HepG2 (cell line): ENCODE measurements around the gene PDGFA. TPM values are rescaled to one million over a fixed set of nuclear protein-coding genes. Genes with fewer than 3 reads are reported as not detected.

Source experiments
- CBX5 ChIP-seq: sonication (generic); formaldehyde crosslinking; IDR thresholded peaks from 2 replicates; pipeline ENCODE4 v1.4.0; 2020; ENCODE audit warnings: missing genetic modification reagents, borderline replicate concordance
- EED ChIP-seq: sonication (generic); formaldehyde crosslinking; IDR thresholded peaks from 2 replicates; pipeline ENCODE4 v1.5.0; 2020; ENCODE audit warnings: mild to moderate bottlenecking, missing genetic modification reagents
- GABPB1 ChIP-seq: IDR thresholded peaks from 2 replicates; pipeline ENCODE4 v1.6.1; 2016; ENCODE audit warnings: mild to moderate bottlenecking, missing genetic modification reagents, moderate library complexity, missing compliant biosample characterization
- HOXA9 ChIP-seq: sonication (generic); formaldehyde crosslinking; IDR thresholded peaks from 2 replicates; pipeline ENCODE4 v1.8.1; 2022; ENCODE audit warnings: missing genetic modification reagents, mild to moderate bottlenecking, moderate library complexity, borderline replicate concordance
- IRF1 ChIP-seq: sonication (generic); formaldehyde crosslinking; IDR thresholded peaks from 2 replicates; pipeline ENCODE4 v1.4.0; 2020; ENCODE audit warnings: low read depth, mild to moderate bottlenecking, missing genetic modification reagents
- KLF13 ChIP-seq: sonication (generic); formaldehyde crosslinking; IDR thresholded peaks from 2 replicates; pipeline ENCODE4 v1.4.0; 2020; ENCODE audit warnings: mild to moderate bottlenecking, missing genetic modification reagents
- NFIC ChIP-seq: IDR thresholded peaks from 2 replicates; pipeline ENCODE4 v1.6.1; 2012; ENCODE audit warnings: mild to moderate bottlenecking, low read length, inconsistent platforms
- NONO ChIP-seq, 2 experiments: fragments of 450-650 bp in 1 of 2; sonication (generic) in 1 of 2; formaldehyde crosslinking in 1 of 2; IDR thresholded peaks in 1 of 2; conservative IDR thresholded peaks in 1 of 2; 2 replicates each; pipeline versions ENCODE4 v1.6.1 to v1.8.0; 2017 to 2022; ENCODE audit warnings: mild to moderate bottlenecking in 1 of 2, missing genetic modification reagents in 1 of 2, moderate library complexity in 1 of 2
- NR0B2 ChIP-seq: sonication (generic); formaldehyde crosslinking; IDR thresholded peaks from 2 replicates; pipeline ENCODE4 v1.4.0; 2020; ENCODE audit warnings: mild to moderate bottlenecking, missing genetic modification reagents
- NR2F1 ChIP-seq, 2 experiments: fragments of 450-650 bp in 1 of 2; formaldehyde crosslinking in 1 of 2; IDR thresholded peaks; 2 replicates each; pipeline versions ENCODE4 v1.5.0 to v1.6.1; 2016 to 2020; ENCODE audit warnings: mild to moderate bottlenecking in 1 of 2, missing compliant biosample characterization in 1 of 2, missing genetic modification reagents in 1 of 2, moderate library complexity in 1 of 2
- RNF2 ChIP-seq: fragments of 450-650 bp; conservative IDR thresholded peaks from 2 replicates; pipeline ENCODE4 v1.6.1; 2016; ENCODE audit warnings: low read depth
- ZBTB33 ChIP-seq: sonication (generic); formaldehyde crosslinking; IDR thresholded peaks from 2 replicates; pipeline ENCODE4 v1.4.0; 2020; ENCODE audit warnings: missing genetic modification reagents
- ZFY ChIP-seq: sonication (generic); formaldehyde crosslinking; IDR thresholded peaks from 2 replicates; pipeline ENCODE4 v1.4.0; 2020; ENCODE audit warnings: missing genetic modification reagents
- ZNF777 ChIP-seq: sonication (generic); formaldehyde crosslinking; IDR thresholded peaks from 2 replicates; pipeline ENCODE4 v1.4.0; 2020; ENCODE audit warnings: missing genetic modification reagents
- ZNF800 ChIP-seq: sonication (generic); formaldehyde crosslinking; IDR thresholded peaks from 2 replicates; pipeline ENCODE4 v1.4.0; 2020; ENCODE audit warnings: missing genetic modification reagents
- polyA plus RNA-seq, 8 experiments: library from polyadenylated mRNA; depleted of rRNA in 3 of 8; stranded (reverse) in 7 of 8; unstranded in 1 of 8; fragments of >200 nt; fragmentation: Illumina TruSeq in 4 of 8; extraction: Trizol in 4 of 8; gene quantifications; 2 replicates each; pipeline versions ENCODE4 v1.2.1 to v1.2.3, GENCODE V29; 2011 to 2016; ENCODE audit warnings: low read depth in 4 of 8, missing spikeins in 1 of 8, mixed read lengths in 1 of 8; ENCODE audit not compliant: insufficient read depth in 1 of 8
- total RNA-seq, 5 experiments: library from RNA; depleted of rRNA; stranded (reverse); fragments of >200 nt; fragmentation: Illumina TruSeq; extraction: Trizol; gene quantifications; 2 replicates each; pipeline ENCODE4 v1.2.3, GENCODE V29; 2016; ENCODE audit warnings: low read depth in 1 of 5
- TF ChIP-seq, protein P1 (sequence below): sonication (generic); formaldehyde crosslinking; IDR thresholded peaks from 2 replicates; pipeline ENCODE4 v1.4.0; 2020; ENCODE audit warnings: mild to moderate bottlenecking, missing genetic modification reagents
- TF ChIP-seq, protein P2 (sequence below): sonication (generic); formaldehyde crosslinking; conservative IDR thresholded peaks from 2 replicates; pipeline ENCODE4 v1.5.0; 2020; ENCODE audit warnings: missing genetic modification reagents

PDGFA gene
- total and polyA plus RNA-seq, 2 of the 13 experiments (the other 11 are each of a cell fraction or from before 2014, with no cell fraction given) = 1.5 to 3.4 TPM

DNA sequence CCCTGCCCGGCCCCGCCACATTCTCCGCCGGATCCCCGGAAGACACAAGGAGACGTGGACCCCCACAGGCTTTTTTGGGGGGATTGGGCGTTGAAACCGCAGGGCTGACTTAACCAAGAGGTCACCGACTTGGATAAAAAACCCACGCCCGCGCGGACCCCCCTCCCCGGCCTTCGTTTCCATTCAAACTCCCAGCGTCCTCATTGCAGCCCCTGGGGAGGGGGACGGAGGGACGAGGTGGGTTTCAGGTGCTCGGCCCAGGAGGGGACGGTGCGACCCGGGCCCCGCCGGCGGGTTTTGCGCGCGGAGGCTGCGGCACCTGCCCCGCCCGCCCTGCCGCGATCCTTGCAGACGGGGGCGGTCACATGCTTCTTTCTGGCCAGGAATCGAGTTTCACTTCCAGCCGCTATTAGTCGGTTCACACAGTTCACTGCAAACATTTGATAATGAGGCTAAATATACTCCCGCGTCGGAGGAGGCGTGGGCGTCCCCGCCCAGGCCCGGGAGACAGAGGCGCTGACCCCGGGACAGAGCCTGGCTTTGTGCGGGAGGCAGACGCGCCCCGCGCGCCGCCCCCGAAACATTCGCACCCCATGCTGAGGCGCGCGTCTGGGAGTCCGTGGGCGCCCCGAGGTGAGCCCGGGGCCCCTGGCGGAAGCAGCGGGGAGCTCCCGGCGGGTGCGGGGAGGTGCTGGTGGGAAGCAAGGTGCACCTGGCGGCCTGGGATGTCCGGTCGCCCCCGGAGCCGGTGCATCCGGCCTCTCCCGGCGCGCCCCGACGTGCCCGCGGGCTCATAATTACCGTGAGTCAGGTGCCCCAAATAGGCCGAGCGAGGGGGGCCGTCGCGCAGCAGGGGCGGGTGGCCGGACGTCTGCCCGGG lies 2.7 kb upstream of the PDGFA start (continued):
- TF ChIP-seq HOXA9 (no peak), ZBTB33 (no peak), EED (no peak), NR0B2 (CRISPR knock-in tag) (no peak), NR2F1 (CRISPR knock-in tag; IDR thresholded peaks at IDR 0.05) (no peak), NONO (IDR thresholded peaks at IDR 0.05) (no peak), NONO (CRISPR knock-in tag; conservative IDR thresholded peaks at IDR 0.05) (no peak), KLF13 (CRISPR knock-in tag) (no peak), ZFY (CRISPR knock-in tag) (0 out of 2 replicates have a peak, but pooled peaks have one; percentile 12), RNF2 (no peak), GABPB1 (CRISPR knock-in tag) (peak; percentile 12; the same call in 1 of the 2 replicates), CBX5 (CRISPR knock-in tag) (no peak), NFIC (no peak), ZNF800 (CRISPR knock-in tag) (peak; percentile 32; the same call in 1 of the 2 replicates), ZNF777 (CRISPR knock-in tag) (peak; percentile 82), IRF1 (no peak)
- TF ChIP-seq, protein P1, sequence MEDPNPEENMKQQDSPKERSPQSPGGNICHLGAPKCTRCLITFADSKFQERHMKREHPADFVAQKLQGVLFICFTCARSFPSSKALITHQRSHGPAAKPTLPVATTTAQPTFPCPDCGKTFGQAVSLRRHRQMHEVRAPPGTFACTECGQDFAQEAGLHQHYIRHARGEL (CRISPR knock-in tag) = no peak
- TF ChIP-seq, protein P2, sequence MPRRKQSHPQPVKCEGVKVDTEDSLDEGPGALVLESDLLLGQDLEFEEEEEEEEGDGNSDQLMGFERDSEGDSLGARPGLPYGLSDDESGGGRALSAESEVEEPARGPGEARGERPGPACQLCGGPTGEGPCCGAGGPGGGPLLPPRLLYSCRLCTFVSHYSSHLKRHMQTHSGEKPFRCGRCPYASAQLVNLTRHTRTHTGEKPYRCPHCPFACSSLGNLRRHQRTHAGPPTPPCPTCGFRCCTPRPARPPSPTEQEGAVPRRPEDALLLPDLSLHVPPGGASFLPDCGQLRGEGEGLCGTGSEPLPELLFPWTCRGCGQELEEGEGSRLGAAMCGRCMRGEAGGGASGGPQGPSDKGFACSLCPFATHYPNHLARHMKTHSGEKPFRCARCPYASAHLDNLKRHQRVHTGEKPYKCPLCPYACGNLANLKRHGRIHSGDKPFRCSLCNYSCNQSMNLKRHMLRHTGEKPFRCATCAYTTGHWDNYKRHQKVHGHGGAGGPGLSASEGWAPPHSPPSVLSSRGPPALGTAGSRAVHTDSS (CRISPR knock-in tag) = no peak
